HG03378 (cell line): ENCODE measurements around the gene EPHB2.

Experiments used
- ATAC-seq: cut with Tn5 transposase; IDR thresholded peaks from one replicate; pipeline ENCODE4 v1.9.1; 2021; ENCODE audit warnings: mild to moderate bottlenecking, moderate library complexity; ENCODE audit not compliant: unreplicated experiment

EPHB2 gene

GRCh38 chr1:22721122-22721873, 10.7 kb downstream of the EPHB2 start:
- ATAC-seq: no peak

- no peak for ATAC-seq
Observed at GRCh38 chr1:22722901-22723550, 12.4 kb downstream of the EPHB2 start.

DNA sequence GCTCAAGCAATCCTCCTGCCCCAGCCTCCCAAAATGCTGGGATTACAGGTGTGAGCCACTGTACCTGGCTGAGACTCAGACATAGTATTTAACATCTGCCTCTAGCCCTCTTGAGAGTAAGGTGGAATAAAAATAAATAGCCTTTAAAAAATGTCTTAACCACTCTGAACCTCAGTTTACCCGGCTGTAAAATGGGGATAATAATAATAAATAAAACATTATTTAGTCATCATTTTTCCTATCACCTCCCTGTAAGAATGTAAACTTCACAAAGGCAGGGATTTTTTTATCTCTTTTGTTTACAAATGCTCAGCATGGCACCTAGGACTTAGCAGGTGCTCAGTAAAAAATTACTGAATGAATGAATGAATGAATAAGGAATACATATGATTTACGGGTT, 17.2 kb downstream of the EPHB2 start:
- no peak for ATAC-seq

DNA sequence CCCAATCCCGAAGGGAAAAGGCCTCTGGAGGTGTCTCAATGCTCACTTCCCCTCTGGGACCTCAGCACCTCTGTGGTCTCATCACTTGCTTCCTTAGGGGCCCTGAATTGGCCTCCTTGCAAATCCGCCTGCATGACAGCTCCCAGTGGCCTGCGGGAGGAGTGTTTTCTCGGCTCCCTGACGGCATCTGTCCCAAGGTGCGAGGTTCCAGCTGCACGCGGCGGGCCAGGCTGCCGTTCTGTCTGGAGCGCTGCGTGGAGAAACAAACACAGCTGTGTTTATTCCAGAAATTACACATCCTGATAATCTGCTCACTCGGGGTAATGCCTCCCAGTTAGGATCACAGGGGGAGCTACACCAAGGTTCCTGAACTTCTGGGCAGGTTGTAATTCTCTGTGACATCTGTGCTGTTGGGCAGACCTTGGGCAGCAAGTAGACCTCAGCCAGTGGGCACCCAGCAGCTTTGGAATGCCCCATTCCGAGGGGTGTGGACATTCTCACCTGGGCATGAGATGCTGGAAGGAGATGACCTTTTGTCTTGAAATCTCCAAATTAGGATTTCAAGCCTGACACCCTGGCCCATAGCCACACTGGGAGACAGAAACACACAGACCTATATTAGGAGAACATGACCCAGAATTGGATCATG, 18.2 kb downstream of the EPHB2 start:
- ATAC-seq: no peak

DNA sequence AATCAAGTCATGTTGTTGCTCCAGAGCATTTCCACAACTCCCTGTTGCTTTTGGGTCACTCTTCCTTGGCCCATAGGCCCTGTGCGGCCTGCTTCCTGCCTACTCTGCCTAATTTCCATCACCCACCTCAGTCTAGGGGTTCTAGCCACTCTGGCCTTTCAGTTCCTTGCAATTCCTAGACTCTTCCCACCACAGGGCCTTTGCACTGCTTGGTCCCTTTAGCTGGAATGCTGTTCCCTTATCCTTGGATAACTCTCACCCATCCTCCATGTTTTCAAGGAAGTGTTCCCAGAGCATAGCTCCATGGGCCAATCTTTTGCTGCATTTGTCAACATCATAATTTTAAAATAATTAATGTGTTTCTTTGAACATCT, 18.7 kb downstream of the EPHB2 start:
- ATAC-seq: no peak

GRCh38 chr1:22729912-22730311, 19.3 kb downstream of the EPHB2 start:
- ATAC-seq: no peak

DNA sequence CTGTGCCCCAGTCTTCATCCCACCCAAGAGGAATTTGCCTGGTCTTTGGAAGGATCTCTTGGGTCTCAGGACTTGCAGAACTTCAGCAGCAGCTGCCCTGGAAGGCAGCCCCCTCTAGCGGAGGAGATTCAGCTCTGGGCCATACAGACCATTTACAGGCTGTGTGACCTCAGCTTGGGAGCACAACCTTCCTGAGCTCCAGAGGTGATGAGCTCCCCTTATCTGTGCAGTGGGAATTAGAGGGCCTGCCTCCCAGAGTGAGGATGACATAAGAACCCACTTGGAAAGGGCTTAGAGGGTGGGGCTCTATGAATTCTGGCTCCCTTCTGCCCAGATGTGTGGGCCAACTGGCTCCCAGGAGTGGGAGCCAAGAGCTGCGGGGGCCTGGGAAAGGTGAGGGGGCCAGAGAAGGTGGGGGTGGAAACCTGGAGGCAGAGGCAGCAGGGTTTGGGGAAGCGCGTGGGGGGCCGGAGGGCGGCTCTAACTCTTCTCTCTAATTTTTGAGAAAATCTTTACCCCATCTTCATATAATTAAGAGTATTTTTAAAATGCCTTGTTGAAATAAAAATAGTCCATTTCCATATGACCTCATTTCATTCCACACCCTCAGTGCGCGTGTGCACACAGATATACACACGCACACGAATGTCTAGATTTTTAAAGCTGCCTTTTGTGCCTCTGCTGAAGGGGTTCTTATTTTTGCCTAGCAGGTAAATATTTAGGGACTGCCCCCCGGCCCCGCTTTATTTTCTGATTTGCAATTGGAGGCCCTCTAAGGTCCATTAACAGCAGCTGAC, 21.5 kb downstream of the EPHB2 start:
- ATAC-seq: no peak

GRCh38 chr1:22733643-22734042, 23.0 kb downstream of the EPHB2 start:
- no peak for ATAC-seq

DNA sequence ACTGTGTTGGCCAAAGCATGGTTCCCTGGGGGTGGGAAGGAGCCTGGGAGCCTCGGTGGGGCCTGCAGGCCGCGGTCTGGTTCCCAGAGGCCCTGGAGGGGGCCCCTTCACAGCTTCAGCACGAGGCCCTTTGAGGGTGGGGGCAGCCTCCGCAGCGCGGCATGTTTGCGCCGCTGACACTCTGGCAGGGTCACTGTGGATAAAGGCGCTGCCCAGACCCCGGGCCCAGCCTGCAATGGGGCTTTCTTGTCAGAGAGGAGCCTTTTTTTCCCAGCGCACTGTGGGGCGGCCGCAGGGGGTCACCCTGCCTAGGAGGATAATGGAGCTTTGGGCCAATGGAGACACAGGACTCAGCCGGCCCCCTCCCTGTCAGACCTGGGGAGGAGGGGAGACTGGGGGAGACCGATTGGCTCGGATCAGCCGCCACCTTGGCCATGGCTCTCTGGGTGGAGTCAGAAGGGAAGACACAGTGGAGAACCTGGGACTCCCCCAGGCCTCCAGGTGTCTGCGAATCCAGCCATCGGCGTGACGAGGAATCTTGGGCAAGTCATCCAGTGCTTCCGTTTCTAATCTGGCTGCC, 26.0 kb downstream of the EPHB2 start:
- no peak for ATAC-seq

DNA sequence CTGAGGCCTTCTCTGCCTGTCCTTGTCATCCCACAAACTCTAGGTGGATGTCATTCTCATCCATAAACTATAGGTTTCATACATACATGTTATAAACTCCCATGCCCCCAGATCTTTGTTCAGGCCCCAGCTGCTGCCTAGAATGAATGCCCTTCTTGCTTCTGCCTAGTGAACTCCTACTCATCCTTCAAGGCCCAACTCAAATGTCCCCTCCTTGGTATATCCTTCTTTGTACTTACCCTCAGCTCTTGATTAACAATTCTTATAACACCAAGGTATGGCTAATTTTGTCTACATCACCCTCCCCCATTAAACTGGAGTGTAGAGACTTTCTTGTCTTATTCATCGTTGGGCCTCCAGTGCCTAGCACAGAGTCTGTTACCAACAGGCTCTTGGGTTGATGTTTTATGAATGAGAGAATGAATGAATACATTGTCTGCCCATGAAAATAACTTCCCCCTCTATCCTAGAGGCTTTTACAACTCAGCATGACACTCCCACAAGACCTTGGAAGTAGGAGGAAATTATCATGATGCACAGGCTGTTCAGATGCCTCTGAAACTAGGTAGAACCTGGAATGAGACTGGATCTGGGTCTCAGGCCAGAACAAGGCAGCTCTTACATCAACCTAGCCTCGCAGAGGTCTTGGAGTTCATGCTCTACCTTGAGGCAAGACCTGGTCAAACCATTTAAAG, 26.9 kb downstream of the EPHB2 start:
- ATAC-seq: no peak

DNA sequence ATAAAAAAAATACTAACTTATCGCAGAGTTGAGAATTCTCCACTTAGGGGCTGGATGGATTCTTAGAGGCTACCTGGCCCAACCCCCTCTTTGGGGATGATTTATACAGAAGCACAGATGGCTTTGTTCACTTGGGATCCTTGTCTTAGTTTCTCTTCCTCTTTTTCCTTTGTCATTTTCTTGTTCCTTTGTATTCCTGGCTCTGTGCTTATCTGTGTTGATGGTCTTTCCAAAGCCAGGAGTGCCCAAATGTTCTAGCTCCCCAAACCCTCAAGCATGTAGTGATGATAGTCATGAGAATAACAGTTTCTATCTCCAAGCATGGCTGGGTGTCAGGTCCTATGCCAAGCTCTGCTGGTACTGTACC, 27.4 kb downstream of the EPHB2 start:
- ATAC-seq: no peak

DNA sequence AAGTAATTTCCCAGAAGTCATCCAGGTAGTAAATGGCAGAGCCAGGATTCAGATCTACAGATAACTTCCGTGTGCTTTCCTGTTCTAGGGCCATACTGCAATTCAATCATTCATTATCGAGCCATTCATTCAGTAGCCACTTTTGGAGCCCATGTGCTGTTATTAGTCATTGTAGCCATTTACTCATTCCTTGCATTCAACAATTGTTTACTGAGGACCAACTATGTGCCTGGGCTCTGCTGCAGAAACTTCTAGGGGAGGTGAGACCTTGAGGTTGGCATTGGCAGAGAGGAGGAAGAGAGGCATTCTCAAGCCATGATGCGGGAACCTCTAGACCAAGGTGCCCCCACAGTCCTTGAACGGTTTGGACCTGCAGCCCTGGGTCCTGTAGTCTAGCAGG, 27.9 kb downstream of the EPHB2 start:
- no peak for ATAC-seq

GRCh38 chr1:22739648-22740385, 29.2 kb downstream of the EPHB2 start:
- no peak for ATAC-seq

- ATAC-seq: no peak
Observed at GRCh38 chr1:22741118-22741517, 30.5 kb downstream of the EPHB2 start.

- no peak for ATAC-seq
Observed at GRCh38 chr1:22745669-22746585, 35.3 kb downstream of the EPHB2 start.

DNA sequence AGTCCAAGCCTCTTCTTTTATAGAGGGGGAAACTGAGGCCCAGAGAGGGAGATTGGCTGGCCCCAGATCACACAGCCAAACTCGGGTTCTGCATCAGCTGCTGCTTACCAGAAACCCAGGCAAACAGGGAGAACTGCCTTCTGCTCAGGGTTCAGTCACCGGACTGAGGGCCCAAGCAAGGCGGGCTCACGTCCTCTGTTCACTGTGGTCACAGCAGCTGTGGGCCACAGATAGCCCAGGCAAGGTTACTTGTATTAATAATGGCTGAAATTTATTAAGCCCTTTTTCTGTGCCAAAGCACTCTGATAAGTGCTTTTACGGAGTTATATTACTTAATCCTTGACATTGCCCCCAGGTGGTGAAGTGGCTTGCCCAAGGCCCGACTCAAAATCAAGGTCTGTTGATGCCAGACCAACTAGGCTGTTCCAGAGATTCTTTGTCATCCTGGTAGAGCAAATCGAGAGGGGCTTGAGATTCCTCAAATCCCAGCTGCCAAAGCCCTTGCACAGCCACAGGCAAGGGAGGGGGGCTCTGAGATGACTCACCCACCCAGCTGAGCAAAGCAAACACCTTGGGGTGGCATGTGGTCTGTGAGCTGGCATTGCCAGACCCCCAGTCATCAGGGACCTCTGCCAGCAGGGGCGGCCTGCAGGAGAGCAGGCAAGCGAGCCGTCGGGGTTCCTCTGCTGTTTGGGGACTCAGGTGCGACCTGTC, 36.5 kb downstream of the EPHB2 start:
- no peak for ATAC-seq

DNA sequence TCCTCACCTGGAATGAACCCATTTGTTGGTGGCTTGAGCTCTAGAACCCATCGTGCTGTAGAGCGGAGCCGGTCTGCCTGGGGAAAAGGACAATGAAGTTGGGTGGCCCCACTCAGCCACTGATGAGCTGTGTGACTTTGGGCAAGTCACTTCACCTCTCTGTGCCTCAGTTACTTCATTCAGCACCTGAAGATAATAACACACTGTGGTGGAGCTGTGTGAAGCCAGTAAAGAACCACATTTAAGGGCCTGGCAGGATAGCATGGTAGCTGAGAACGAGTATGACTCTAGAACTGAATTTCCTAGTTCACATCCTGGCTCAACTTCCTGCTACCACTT, 37.1 kb downstream of the EPHB2 start:
- ATAC-seq: no peak

- no peak for ATAC-seq
Observed at GRCh38 chr1:22749503-22749902, 38.9 kb downstream of the EPHB2 start.
